ENCODE data around the gene SAA2.
A peak's percentile ranks its signal among the peaks of the same experiment; 100 is the strongest.
"Not testable (repeated sequence)": the region's sequence is repeated elsewhere in the genome, so short reads cannot be mapped to it uniquely, and the experiment has no call there.

SAA2 gene

GRCh38 chr11:18264677-18265555, 16.4 kb upstream of the SAA2 start:
- in situ Hi-C loops (cut with MboI; ENCODE audit: low sequenced_read_pairs, unreplicated experiment) = no loop called here
- no peak for DNase-seq (ENCODE audit: low spot score)
- TF ChIP-seq CTCF (IDR thresholded peaks at IDR 0.05; ENCODE audit: borderline replicate concordance, control extremely low read depth, extremely low read depth, insufficient read depth, missing control alignments) = no peak

DNA sequence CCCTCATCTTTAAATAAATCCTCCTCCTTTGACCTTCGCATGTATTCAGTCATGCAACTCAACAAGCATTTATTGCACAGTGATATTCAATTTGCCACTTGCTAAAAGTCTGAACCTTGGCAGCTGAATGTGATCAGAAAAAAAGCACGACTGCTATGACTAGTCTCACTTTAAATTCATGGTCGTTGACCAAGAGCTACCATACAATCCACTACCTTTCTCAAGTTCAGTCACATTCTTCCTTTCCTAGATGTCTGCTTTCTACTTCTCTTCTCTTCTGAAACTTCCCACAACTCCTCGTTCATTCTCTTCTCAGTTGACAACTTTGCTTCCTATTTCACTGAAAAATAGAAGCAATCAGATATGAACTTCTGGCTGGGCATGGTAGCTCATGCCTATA, 15.6 kb upstream of the SAA2 start:
- in situ Hi-C loops (cut with MboI; ENCODE audit: low sequenced_read_pairs, unreplicated experiment) = no loop called here
- no peak for TF ChIP-seq CTCF (IDR thresholded peaks at IDR 0.05; ENCODE audit: borderline replicate concordance, control extremely low read depth, extremely low read depth, insufficient read depth, missing control alignments)

GRCh38 chr11:18262681-18263350, 14.3 kb upstream of the SAA2 start:
- DNase-seq (ENCODE audit: low spot score); in situ Hi-C loops (cut with MboI; ENCODE audit: low sequenced_read_pairs, unreplicated experiment): not testable (repeated sequence)

More for the DNA sequence above, 15.6 kb upstream of the SAA2 start:
- peak; percentile 40 for DNase-seq (ENCODE audit: low spot score)

- in situ Hi-C loops (cut with MboI; ENCODE audit: low sequenced_read_pairs, unreplicated experiment) = no loop called here
- no peak for DNase-seq (ENCODE audit: low spot score)
- TF ChIP-seq CTCF (IDR thresholded peaks at IDR 0.05; ENCODE audit: borderline replicate concordance, control extremely low read depth, extremely low read depth, insufficient read depth, missing control alignments) = no peak
These were observed 13.3 kb upstream of the SAA2 start for GRCh38 chr11:18261721-18262120.

DNA sequence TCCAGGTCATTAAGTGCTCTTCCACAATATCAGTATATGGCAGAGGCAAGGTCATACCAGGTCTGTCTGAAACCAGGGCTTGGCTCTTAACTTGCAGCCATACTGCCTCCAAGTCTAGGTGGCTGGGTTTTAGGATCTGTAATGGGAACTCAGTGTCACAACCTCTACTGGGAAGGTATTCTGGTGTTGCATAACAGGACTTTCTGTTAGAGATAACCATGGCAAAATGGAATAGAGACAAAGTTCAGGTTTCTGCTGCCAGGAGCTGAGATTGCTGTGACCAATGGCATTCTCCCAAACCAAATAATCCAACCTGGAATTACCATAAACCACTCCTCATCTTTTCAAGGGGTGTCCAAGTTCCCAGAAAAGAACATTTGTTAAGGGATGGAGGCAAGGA, 10.8 kb upstream of the SAA2 start:
- TF ChIP-seq CTCF (IDR thresholded peaks at IDR 0.05; ENCODE audit: borderline replicate concordance, control extremely low read depth, extremely low read depth, insufficient read depth, missing control alignments) = no peak
- in situ Hi-C loops (cut with MboI; ENCODE audit: low sequenced_read_pairs, unreplicated experiment) = no loop called here
- no peak for DNase-seq (ENCODE audit: low spot score)

DNA sequence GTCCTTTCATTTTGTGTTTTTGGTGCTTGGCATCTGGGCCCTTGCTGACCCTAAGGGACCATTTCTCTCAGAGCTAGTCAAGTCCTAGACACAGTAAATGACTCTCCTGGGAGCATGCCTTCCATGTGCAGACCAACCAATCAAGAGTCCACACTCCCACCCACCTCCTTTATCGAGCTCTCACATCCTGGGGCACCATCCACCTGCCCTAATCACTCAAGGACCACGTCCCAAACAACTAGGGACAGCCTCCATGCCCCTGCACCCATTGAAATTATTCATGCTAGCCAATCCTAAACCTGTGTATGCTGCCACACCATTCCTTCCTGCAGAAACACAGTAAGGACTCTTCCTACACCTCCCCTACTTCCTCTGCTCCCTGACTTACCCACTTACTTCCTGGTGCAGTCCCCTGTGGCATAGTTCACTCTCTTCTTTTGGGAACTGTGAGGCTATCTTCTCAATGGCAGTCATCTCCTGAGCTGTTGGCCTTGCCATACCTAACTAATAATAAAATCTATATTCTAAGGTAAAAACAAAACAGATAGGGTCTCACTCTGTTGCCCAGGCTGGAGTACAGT, 6.4 kb upstream of the SAA2 start:
- in situ Hi-C loops (cut with MboI; ENCODE audit: low sequenced_read_pairs, unreplicated experiment) = no loop called here
- no peak for TF ChIP-seq CTCF (IDR thresholded peaks at IDR 0.05; ENCODE audit: borderline replicate concordance, control extremely low read depth, extremely low read depth, insufficient read depth, missing control alignments)
- no peak for DNase-seq (ENCODE audit: low spot score)

All from GM13976 (cell line).